Muscle layer of duodenum (tissue), 2 donors: ENCODE measurements around the gene NDUFS1.
"Not testable (repeated sequence)": the region's sequence is repeated elsewhere in the genome, so short reads cannot be mapped to it uniquely, and the experiment has no call there.

Experiments
- H3K27ac ChIP-seq: one replicate; pipeline ENCODE4 v1.7.0; 2013; ENCODE audit warnings: mild to moderate bottlenecking, low read length
- H3K27me3 ChIP-seq: one replicate; pipeline ENCODE4 v1.7.0; 2013; ENCODE audit warnings: low read depth, mild to moderate bottlenecking, control low read depth, low read length
- H3K36me3 ChIP-seq, 2 donors: one replicate each; pipeline ENCODE4 v1.7.0; 2013; ENCODE audit warnings: low read length in 2 of 2, control low read depth in 1 of 2, mild to moderate bottlenecking in 1 of 2; ENCODE audit not compliant: insufficient read depth in 2 of 2, control insufficient read depth in 1 of 2
- H3K4me1 ChIP-seq, 2 donors: one replicate each; pipeline ENCODE4 v1.7.0; 2013; ENCODE audit warnings: low read length in 2 of 2, mild to moderate bottlenecking in 2 of 2, control low read depth in 1 of 2, moderate library complexity in 1 of 2; ENCODE audit not compliant: insufficient read depth in 2 of 2, control insufficient read depth in 1 of 2
- H3K4me3 ChIP-seq, 2 donors: one replicate each; pipeline ENCODE4 v1.7.0; 2013; ENCODE audit warnings: low read length in 2 of 2, low read depth in 1 of 2, mild to moderate bottlenecking in 1 of 2
- H3K9me3 ChIP-seq, 2 donors: one replicate each; pipeline ENCODE4 v1.7.0; 2013; ENCODE audit warnings: low read length in 2 of 2, control low read depth in 1 of 2, mild to moderate bottlenecking in 1 of 2; ENCODE audit not compliant: control insufficient read depth in 1 of 2
- donor health status: healthy.

NDUFS1 gene

DNA sequence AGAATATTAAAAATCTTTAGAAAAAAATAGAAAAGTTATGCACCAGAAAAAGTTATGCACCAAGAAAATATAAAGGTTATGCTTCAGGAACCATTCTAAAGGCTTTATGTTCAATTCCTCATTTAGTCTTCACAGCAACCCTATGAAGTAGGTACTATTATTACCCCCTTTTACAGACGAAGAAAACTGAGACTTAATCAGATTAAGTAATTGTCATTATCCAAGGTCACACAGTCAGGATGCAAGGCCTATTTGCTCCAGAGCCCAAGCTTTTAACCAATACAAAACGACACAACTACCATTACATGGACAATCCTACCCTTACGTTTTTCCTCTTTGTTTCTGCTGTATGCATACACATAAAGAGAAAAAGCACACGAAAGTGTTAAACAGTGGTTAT is 78.3 kb downstream of the NDUFS1 start:
- peaks cover 0 to 7% of the 10 kb centered on the region in 2 donors for H3K4me1 ChIP-seq

DNA sequence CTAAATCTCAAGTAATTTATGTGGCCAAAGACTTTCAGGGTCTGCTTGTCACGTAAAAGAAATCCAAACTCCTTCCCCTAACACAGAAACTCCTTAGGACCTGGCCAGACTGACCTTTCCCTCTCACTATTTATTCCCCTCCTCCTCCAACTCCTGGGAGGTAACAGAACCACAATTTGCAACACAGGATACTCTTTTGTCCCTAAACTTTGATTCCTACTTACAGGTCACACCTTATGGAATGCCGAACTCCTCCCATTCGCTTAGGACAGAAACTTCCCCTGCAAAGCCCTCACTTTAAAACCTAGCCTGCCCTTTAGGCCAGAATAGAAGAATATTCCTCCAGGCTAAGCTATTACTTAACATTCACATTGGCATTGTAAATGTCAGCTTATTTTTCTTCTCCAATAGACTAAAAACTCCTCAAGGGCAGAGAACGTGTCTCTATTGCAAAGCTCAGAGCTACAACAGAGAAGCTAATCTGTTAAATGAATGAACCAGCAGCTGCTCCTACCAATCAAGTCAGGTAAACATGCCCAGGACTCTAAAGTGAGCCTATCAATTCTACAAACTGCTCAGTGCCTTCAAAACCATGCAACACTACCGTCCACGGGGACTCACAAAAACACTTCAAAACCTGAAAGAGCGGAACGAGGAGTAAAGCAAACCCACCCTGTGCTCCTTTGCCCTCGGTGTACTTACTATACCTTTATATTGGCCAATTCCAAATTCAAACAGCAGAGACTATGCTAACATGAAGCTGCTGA is 79.4 kb downstream of the NDUFS1 start:
- Histone ChIP-seq H3K36me3 (no peaks in the 10 kb centered on the region), H3K27me3 (no peaks in the 10 kb centered on the region), H3K9me3 (no peaks in the 10 kb centered on the region), H3K27ac (no peak overlapping the region), H3K4me1 (peaks cover 0 to 7% of the 10 kb centered on the region in 2 donors), H3K4me3 (no peak overlapping the region)

More for the DNA sequence above, 78.3 kb downstream of the NDUFS1 start:
- H3K27me3 ChIP-seq, result no peaks in the 10 kb centered on the region
- H3K36me3 ChIP-seq, result peaks cover 0 to 3% of the 10 kb centered on the region in 2 donors
- no peak overlapping the region for H3K27ac ChIP-seq
- no peaks in the 10 kb centered on the region for H3K9me3 ChIP-seq
- no peak overlapping the region for H3K4me3 ChIP-seq

DNA sequence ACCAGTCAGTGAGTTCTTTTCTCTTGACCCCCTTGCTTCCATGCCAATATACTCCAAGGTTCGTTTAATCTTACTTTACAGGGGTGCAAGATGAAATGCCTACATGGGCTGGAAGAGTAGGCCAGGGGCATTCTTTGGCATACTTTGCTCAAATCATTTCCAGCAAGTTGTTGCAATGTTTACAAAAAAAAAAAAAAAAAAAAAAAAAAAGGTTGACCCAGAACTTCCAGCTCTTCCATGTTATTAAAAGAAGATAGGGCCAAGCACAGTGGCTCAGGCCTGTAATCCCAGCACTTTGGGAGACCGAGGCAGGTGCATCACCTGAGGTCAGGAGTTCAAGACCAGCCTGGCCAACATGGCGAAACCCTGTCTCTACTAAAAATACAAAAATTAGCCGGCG is 81.4 kb downstream of the NDUFS1 start:
- H3K4me1 ChIP-seq, H3K36me3 ChIP-seq, H3K27me3 ChIP-seq, H3K27ac ChIP-seq, H3K4me3 ChIP-seq, H3K9me3 ChIP-seq: not testable (repeated sequence)

DNA sequence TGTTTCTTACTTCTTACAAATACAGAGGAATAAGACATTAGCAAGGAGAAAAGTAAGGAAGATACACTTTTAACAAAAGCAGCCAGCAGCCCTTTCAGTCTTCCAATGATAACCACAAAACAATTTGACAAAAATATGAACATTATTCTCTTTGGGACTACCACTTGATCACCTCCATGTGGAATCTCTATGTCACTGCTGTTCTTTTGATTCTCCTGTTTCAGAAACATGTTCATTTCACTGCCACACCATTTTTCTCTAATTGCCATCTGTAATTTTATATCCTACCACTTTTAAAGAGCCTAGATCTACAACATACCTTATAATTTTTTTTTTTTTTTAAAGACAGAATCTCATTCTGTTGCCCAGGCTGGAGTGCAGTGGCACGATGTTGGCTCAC is 84.1 kb downstream of the NDUFS1 start:
- no peaks in the 10 kb centered on the region for H3K36me3 ChIP-seq
- no peaks in the 10 kb centered on the region for H3K9me3 ChIP-seq
- H3K4me3 ChIP-seq, result no peak overlapping the region
- H3K27ac ChIP-seq, result no peak overlapping the region
- peaks cover 0 to 7% of the 10 kb centered on the region in 2 donors for H3K4me1 ChIP-seq
- no peaks in the 10 kb centered on the region for H3K27me3 ChIP-seq

DNA sequence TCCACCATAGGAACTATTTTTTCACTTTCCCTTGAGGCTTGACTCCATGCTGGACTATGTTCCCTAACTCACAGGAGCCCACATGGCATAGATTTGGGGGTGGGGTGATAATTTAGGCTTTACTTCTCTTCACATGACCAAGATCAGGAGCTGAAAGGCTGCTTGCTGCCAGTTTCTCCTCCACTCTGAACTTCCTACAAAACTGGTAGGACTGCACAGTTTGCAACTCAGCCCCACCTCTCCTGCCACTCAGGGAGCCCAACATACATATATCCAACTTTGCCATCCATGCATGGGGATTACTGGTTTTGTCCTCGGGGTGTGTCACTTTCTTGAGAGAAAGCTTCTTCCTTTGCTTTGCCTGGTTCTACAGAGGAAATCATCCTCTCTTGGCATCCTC is 87.4 kb downstream of the NDUFS1 start:
- Histone ChIP-seq H3K27ac (no peak overlapping the region), H3K4me1 (no peaks in the 10 kb centered on the region), H3K36me3 (no peaks in the 10 kb centered on the region), H3K9me3 (no peaks in the 10 kb centered on the region), H3K27me3 (no peaks in the 10 kb centered on the region), H3K4me3 (no peak overlapping the region)

DNA sequence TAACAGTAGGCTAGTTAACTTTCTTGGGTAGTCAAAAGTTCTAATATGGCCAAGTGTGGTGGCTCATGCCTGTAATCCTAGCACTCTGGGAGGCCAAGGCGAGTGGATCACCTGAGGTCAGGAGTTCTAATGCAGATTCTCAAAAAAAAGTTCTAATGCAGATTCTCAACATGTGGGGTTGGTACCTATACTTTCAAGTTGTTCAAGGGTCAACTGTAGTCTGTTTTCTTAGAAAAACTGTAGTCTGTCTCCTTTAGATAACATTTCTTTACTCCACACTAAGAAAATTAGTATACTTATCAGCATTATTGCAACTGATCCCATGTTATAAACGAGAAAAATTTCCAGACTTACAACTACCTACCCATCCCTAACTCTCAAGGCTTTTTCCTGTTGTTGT is 89.8 kb downstream of the NDUFS1 start:
- Histone ChIP-seq H3K9me3 (no peaks in the 10 kb centered on the region), H3K27me3 (no peaks in the 10 kb centered on the region), H3K27ac (no peak overlapping the region), H3K4me1 (no peaks in the 10 kb centered on the region), H3K4me3 (no peak overlapping the region), H3K36me3 (no peaks in the 10 kb centered on the region)

DNA sequence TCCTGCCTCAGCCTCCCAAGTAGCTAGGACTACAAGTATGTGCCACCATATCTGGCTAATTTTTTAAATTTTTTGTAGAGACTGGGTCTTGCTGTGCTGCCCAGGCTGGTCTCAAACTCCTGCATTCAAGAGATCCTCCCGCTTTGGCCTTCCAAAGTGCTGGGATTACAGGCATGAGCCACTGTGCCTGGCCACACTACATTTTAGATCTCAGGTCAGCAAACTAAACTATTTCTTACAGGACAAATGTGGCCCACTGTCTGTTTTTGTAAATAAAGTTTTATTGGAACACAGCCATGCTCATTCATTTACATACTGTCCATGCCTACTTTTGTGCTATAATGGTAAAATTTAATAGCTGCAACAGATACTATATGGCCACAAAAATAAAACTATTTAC is 91.0 kb downstream of the NDUFS1 start:
- Histone ChIP-seq H3K4me3 (no peak overlapping the region), H3K36me3 (peaks cover 0 to 1% of the 10 kb centered on the region in 2 donors), H3K27ac (no peak overlapping the region), H3K4me1 (no peaks in the 10 kb centered on the region), H3K27me3 (no peaks in the 10 kb centered on the region), H3K9me3 (no peaks in the 10 kb centered on the region)
